H1 (cell line): ENCODE measurements around the gene STX10. TPM values are rescaled to one million over a fixed set of nuclear protein-coding genes. Genes with fewer than 3 reads are reported as not detected.

Experiments used
- BACH1 ChIP-seq: IDR thresholded peaks from 2 replicates; pipeline ENCODE4 v1.6.1; 2012; ENCODE audit warnings: low read length, improper control_type of control experiment
- CREB1 ChIP-seq: IDR thresholded peaks from 2 replicates; pipeline ENCODE4 v1.6.1; 2012; ENCODE audit warnings: inconsistent platforms
- CTBP2 ChIP-seq: IDR thresholded peaks from 2 replicates; pipeline ENCODE4 v1.7.0; 2011; ENCODE audit warnings: borderline replicate concordance, mild to moderate bottlenecking, moderate library complexity, mixed read lengths, low read length; ENCODE audit not compliant: insufficient read depth, insufficient read length
- GABPA ChIP-seq: IDR thresholded peaks from 2 replicates; pipeline ENCODE4 v1.6.1; 2011; ENCODE audit warnings: mild to moderate bottlenecking, low read length, moderate library complexity, borderline replicate concordance; ENCODE audit not compliant: insufficient read depth
- KDM4A ChIP-seq: IDR thresholded peaks from one replicate; pipeline ENCODE4 v1.7.1; 2012; ENCODE audit warnings: low read depth, mild to moderate bottlenecking, moderate library complexity, low read length, inconsistent platforms; ENCODE audit not compliant: severe bottlenecking
- RXRA ChIP-seq: IDR thresholded peaks from 2 replicates; pipeline ENCODE4 v1.6.1; 2011; ENCODE audit warnings: low read depth, mild to moderate bottlenecking, low read length, moderate library complexity; ENCODE audit not compliant: insufficient read depth
- TCF12 ChIP-seq: IDR thresholded peaks from 2 replicates; pipeline ENCODE4 v1.6.1; 2011; ENCODE audit warnings: low read depth, mild to moderate bottlenecking, low read length
- polyA plus RNA-seq, 7 experiments: library from polyadenylated mRNA; depleted of rRNA in 3 of 7; stranded (reverse) in 5 of 7; unstranded in 2 of 7; fragments of >200 nt in 5 of 7; fragments of 200-250 nt in 2 of 7; gene quantifications; 1 replicate in 5 of 7; 2 replicates in 1 of 7; 4 replicates in 1 of 7; pipeline versions ENCODE4 v1.2.1 to v1.2.3, GENCODE V29; 2011 to 2013; ENCODE audit warnings: missing spikeins in 2 of 7, mixed read lengths in 2 of 7
- total RNA-seq: library from RNA; stranded (reverse); fragmentation: NEBNext Ultra II Directional; extraction: Animal tissue kit (Norgen Biotek cat#: 25700); gene quantifications from 2 replicates; pipeline ENCODE4 v1.2.1, GENCODE V29; 2021
- TF ChIP-seq, protein P1 (sequence below): fragments of 300-600 bp; sonication (generic); IDR thresholded peaks from 2 replicates; pipeline ENCODE4 v1.7.1; 2012; ENCODE audit warnings: low read length, moderate library complexity, mild to moderate bottlenecking, inconsistent platforms; ENCODE audit not compliant: insufficient replicate concordance
- TF ChIP-seq, protein P2 (sequence below): IDR thresholded peaks from 2 replicates; pipeline ENCODE4 v1.6.1; 2011; ENCODE audit warnings: low read depth, mild to moderate bottlenecking, low read length; ENCODE audit not compliant: insufficient read depth

The STX10 gene
- total and polyA plus RNA-seq, 2 of the 8 experiments (the other 6 are each of a cell fraction or from before 2014, with no cell fraction given) = 53.0 to 80.1 TPM

DNA sequence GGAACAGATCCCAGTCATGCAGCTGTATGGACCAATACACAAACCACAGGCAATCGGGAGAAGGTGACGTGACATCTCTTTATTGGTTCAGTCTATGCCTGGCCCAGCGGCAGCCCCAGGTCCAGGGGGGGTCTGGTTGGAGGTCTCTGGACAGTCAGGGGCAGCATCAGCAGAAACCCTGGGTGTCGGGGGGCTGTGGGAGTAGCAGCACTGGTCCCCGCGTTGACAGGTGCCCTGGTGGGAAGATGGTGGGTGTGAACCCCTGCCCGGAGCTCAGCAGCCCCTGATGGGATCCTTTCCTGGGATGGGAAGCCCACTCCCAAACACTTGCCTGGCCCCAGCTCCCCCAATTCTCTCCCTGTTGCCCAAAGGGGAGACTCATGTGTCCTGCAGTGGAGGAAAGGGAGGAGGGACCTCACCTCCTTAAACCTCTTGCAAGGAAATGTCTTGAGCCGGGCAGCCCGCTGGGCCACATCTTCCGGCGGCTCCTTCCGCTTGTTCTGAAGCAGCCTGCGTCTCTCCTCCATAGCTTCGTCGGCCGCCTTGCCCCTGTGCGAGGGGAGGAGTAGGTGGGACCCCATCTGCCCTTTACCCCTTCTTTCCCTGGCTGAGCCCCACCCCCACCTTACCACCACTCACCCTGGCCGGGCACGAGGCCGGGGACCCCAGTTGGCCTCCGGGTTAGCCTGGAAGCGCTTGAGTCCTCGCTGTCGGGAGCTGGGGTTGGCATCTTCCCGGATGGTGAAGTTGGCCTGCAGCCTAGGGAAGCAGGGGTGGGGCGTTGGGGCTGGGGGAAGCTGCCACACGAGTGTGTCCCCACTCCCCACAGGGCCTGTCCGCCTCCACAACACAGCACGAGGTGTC is 45.1 kb downstream of the STX10 start (continued):
- TF ChIP-seq, protein P1, sequence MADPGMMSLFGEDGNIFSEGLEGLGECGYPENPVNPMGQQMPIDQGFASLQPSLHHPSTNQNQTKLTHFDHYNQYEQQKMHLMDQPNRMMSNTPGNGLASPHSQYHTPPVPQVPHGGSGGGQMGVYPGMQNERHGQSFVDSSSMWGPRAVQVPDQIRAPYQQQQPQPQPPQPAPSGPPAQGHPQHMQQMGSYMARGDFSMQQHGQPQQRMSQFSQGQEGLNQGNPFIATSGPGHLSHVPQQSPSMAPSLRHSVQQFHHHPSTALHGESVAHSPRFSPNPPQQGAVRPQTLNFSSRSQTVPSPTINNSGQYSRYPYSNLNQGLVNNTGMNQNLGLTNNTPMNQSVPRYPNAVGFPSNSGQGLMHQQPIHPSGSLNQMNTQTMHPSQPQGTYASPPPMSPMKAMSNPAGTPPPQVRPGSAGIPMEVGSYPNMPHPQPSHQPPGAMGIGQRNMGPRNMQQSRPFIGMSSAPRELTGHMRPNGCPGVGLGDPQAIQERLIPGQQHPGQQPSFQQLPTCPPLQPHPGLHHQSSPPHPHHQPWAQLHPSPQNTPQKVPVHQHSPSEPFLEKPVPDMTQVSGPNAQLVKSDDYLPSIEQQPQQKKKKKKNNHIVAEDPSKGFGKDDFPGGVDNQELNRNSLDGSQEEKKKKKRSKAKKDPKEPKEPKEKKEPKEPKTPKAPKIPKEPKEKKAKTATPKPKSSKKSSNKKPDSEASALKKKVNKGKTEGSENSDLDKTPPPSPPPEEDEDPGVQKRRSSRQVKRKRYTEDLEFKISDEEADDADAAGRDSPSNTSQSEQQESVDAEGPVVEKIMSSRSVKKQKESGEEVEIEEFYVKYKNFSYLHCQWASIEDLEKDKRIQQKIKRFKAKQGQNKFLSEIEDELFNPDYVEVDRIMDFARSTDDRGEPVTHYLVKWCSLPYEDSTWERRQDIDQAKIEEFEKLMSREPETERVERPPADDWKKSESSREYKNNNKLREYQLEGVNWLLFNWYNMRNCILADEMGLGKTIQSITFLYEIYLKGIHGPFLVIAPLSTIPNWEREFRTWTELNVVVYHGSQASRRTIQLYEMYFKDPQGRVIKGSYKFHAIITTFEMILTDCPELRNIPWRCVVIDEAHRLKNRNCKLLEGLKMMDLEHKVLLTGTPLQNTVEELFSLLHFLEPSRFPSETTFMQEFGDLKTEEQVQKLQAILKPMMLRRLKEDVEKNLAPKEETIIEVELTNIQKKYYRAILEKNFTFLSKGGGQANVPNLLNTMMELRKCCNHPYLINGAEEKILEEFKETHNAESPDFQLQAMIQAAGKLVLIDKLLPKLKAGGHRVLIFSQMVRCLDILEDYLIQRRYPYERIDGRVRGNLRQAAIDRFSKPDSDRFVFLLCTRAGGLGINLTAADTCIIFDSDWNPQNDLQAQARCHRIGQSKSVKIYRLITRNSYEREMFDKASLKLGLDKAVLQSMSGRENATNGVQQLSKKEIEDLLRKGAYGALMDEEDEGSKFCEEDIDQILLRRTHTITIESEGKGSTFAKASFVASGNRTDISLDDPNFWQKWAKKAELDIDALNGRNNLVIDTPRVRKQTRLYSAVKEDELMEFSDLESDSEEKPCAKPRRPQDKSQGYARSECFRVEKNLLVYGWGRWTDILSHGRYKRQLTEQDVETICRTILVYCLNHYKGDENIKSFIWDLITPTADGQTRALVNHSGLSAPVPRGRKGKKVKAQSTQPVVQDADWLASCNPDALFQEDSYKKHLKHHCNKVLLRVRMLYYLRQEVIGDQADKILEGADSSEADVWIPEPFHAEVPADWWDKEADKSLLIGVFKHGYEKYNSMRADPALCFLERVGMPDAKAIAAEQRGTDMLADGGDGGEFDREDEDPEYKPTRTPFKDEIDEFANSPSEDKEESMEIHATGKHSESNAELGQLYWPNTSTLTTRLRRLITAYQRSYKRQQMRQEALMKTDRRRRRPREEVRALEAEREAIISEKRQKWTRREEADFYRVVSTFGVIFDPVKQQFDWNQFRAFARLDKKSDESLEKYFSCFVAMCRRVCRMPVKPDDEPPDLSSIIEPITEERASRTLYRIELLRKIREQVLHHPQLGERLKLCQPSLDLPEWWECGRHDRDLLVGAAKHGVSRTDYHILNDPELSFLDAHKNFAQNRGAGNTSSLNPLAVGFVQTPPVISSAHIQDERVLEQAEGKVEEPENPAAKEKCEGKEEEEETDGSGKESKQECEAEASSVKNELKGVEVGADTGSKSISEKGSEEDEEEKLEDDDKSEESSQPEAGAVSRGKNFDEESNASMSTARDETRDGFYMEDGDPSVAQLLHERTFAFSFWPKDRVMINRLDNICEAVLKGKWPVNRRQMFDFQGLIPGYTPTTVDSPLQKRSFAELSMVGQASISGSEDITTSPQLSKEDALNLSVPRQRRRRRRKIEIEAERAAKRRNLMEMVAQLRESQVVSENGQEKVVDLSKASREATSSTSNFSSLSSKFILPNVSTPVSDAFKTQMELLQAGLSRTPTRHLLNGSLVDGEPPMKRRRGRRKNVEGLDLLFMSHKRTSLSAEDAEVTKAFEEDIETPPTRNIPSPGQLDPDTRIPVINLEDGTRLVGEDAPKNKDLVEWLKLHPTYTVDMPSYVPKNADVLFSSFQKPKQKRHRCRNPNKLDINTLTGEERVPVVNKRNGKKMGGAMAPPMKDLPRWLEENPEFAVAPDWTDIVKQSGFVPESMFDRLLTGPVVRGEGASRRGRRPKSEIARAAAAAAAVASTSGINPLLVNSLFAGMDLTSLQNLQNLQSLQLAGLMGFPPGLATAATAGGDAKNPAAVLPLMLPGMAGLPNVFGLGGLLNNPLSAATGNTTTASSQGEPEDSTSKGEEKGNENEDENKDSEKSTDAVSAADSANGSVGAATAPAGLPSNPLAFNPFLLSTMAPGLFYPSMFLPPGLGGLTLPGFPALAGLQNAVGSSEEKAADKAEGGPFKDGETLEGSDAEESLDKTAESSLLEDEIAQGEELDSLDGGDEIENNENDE = no peak
- TF ChIP-seq GABPA (no peak), TCF12 (no peak), RXRA (no peak), BACH1 (no peak), CTBP2 (no peak), KDM4A (no peak), CREB1 (no peak)
- TF ChIP-seq, protein P2, sequence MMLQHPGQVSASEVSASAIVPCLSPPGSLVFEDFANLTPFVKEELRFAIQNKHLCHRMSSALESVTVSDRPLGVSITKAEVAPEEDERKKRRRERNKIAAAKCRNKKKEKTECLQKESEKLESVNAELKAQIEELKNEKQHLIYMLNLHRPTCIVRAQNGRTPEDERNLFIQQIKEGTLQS = no peak
